Occipital lobe (tissue), 2 donors: ENCODE measurements around the gene CAMK1D. TPM values are rescaled to one million over a fixed set of nuclear protein-coding genes. Genes with fewer than 3 reads are reported as not detected.

Experiments
- DNase-seq: peaks from one replicate; lab custom pipeline; 2025; lab: John Stamatoyannopoulos, UW
- total RNA-seq: library from RNA; depleted of rRNA; stranded (reverse); fragments of >200 nt; gene quantifications from one replicate; pipeline ENCODE4 v1.2.3, GENCODE V29; 2014

The CAMK1D gene
- total RNA-seq, 1 donor from 2014 or later: 18.9 TPM

DNA sequence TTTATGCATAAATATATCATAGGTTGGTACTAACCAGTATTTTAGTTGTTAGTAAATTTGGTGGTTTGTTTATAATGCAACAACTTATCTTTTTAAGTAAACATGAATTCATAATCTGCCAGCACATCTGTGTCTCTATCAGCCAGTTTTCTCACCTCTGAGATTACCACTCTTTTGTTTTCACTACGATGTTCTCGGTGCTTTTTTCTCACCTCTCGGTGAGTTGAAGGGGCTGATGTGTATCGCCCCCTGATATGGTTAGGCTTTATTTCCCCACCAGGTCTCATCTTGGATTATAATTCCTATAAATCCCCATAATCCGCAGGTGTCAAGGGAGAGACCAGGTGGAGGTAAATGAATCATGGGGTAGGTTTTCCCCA is 114.1 kb downstream of the CAMK1D start:
- no peak for DNase-seq

DNA sequence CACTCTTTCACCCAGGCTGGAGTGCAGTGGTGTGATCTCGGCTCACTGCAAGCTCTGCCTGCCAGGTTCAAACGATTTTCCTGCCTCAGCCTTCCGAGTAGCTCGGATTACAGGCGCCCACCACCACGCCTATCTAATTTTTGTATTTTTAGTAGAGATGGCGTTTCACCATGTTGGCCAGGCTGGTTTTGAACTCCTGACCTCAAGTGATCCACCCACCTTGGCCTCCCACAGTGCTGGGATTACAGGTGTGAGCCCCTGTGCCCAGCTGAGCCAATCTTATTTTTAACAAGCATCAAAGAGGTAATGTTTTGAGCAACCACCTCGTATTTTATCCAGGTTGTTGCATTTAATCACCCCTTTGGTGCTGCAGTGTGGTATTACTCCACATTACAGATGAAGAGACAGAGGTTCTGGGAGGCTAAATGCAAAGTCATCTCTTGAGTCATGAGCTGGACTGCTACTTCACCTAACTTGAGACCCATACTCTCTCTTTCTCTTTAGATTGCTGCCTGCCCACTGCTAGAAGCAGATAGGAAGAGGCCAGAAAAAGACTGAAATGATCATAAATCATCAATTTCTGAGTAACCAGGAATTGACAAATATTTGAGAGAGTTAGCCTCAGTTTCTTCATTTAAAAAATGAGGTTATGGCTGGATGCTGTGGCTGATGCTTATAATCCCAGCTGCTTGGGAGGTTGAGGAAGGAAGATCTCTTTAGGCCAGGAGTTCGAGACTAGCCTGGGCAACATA is 116.2 kb downstream of the CAMK1D start:
- DNase-seq: no peak

DNA sequence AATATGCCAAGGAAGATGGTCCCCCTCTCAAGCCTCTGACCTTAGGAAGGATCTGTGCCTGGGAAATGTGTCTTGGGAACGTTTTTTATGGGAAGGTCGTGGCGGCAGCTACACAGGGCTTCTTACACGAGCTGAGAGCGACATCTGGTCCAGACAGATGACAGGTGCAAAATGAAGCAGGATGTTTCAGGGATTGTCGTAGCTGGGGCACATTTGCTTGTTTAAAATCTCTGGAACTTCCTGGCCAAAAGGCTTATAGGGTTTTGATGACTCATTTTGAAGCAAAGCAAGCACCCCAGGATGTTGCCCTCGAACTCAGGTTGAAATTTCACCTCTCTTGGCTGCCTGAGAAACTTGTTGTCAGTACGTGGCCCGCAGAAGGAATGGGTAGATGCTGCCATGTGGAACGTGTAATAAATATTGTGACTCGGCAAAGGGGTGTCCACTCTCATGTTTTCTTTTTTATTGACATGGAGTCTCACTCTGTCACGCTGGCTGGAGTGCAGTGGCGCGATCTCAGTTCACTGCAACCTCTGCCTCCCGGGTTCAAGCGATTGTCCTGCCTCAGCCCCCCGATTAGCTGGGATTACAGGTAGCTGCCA is 117.5 kb downstream of the CAMK1D start:
- no peak for DNase-seq

DNA sequence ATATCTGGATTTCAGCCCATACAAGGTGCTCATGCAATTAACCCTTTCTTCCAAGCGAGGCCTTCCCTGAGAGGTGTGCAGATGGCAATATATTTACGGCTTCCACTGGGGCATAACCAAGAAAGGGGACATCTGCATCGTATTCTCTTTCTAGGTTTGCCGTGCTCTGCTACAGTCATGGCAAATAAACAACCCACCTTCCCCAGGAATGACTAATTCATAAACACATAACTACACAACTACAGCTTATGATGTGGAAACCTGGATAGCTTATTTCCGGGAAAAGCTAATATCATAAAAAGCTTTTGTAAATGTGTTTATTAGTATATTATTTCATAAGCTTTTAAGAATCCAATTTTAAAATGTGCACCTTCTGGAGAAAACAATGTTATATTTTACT is 120.0 kb downstream of the CAMK1D start:
- DNase-seq: no peak

DNA sequence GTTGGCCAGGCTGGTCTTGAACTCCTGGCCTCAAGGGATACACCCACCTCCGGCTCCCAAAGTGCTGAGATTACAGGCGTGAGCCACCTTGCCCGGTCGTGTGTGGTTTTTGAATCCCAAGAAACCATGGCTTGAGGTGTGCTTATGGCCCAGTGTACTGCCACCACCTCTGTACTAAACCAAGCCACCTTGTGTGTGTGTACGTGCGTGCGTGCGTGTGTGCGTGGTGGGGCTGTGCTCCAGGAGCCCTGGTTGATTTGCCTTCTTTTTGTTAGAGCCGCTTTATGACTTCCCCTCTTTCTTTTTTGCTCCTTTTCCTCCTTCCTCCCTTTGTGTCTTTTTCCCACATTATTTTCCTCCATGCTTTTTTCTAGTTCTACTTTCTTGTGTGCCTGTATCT is 121.4 kb downstream of the CAMK1D start:
- DNase-seq: no peak

DNA sequence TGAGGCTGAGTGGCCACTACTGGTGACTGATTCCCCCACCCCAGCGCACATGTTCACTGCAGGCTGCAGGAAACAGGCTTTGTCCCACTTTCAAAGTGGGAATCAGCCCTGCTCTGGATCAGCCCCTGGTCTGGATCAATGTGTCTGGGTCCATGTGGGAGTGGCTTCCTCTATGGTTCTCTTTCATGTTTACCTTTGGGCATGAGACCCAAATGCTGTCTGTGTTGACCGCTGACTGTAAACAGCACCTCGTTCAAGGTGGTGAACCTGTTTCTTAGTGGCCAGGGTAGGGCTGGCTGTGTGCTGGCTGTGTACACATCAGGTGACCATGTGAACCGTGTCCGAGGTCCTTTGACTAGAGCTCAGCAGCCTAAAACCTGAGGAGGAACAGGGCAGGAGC is 121.8 kb downstream of the CAMK1D start:
- no peak for DNase-seq

DNA sequence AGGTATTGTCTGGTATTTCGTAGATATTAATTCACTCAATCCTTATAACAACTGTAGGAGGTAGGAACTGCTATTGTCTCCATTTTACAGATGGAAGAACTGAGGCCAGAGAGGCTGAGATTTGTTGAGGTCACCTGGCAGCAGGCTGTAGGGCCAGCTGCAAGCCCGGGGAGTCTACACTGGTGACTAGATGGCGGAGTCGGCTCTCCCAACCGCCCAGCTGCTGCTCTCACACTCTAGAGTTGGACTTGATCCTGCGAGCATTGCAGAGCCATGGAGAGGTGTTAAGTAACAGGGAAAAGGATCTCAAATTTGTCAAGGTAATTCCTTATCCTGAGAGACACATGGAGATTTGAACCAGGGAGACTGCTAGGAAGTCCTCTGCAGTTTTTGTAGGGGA is 124.1 kb downstream of the CAMK1D start:
- DNase-seq: no peak

DNA sequence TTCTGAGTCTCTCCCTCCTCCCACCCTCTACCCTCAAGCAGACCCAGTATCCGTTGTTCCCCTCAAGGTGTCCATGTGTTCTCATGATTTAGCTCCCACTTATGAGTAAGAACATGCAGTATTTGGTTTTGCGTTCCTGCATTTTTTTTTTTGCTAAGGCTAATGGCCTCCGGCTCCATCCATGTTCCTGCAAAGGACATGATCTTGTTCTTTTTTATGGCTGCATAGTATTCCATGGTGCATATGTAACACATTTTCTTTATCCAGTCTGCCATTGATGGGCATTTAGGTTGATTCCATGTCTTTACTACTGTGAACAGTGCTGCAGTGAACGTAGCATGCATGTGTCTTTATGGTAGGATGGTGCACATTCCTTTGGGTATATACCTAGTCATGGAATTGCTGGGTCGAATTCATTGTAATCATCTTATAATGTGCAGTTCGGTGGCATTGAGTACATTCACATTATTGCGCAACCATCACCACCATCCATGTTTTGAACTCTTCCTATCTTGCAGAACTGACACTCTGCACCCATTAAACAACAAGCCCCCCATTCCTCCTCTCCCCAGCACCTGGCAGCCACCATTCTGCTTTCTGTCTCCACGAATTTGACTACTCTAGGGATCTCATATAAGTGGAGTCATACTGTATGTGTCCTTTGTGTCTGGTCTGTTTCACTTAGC is 125.5 kb downstream of the CAMK1D start:
- DNase-seq: no peak

DNA sequence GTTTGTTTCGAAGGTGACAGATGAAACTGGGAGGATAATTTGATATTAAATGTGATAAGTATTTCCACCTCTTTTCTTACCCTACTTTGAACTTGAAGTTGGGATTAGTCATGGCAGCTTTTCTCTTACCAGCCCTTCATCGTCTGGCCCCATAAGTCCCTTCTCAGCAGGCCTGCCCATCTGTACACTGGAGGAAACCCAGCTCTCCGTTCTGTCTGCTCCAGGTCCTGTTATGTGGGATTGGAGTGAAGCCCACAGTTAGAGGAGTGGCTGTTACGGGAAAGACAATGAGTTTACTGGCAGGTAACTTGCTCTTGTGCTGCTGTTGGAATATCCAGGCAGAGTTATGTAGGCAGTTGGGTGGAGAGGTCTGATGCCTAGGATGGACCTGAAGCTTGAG is 127.3 kb downstream of the CAMK1D start:
- no peak for DNase-seq

DNA sequence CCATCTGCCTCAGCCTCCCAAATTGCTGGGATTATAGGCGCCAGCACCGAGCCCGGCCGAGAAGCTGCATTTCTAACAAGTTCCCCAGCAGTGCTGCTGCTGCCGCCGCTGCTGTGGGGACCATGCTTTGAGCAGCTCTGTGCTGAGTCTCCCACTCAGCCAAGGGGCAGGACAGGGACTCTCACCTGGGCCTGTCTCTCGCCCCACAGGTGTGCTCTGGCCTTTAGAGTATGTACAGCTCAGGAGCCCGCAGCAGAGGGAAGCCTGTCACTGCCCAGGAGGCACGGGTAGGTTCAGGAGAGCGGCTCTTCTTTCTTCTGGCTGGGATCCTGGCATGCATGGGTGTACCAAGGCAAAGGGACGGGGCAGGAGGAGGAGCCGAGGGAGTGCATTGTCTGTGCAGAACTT is 130.1 kb downstream of the CAMK1D start:
- no peak for DNase-seq

DNA sequence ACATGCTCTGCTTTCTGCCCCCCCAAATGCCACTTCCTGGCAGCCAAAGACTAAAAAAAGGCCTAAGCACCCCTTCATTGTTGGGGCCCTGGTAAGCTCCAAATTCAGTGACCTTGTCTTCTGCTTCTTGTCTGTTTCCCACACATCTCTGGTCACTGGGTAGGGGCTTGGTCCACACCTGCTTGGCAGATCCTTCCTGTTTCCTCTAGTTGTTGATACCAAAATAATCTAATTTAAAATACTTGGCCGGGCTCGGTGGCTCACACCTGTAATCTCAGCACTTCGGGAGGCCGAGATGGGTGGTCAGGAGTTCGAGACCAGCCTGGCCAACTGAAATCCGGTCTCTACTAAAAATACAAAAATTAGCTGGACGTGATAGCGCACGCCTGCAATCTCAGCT is 130.6 kb downstream of the CAMK1D start:
- no peak for DNase-seq

DNA sequence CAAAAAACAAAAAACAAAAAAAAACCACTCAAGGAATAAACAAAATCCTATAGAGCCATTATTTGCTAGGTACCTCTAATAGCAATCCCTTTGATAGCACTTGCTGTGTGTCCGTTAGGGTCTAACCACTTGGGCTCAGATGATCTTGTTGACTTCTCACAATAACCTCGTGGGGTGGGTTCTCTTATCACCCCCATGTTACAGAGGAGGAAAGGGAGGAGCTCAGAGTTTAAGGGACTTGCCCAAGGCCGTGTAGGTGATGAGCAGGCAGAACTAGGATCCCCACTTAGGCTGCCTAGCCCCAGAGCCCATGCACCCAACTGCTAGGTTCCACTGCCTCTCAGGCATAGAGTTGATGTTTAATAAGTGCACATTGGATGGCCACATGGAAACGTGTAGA is 131.1 kb downstream of the CAMK1D start:
- DNase-seq: no peak

DNA sequence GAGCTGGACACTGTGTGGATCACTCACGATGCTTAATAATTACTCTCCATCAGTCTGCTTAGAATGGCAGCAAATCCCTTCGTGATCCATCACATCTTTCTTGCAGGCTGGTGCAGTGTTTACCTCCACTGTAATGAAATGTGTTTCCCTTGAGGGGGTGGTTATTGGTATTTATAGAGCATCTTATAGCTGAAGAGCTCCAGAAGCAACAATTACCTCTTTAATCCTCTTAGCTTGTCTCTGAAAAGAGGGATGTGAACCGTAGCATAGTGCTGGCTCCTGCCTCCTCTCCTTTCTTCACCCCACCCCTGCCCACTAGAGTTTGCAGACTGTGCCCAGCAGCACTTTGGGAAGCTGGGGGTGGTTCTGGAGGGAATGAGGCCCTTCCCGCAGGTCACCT is 132.6 kb downstream of the CAMK1D start:
- DNase-seq: no peak

DNA sequence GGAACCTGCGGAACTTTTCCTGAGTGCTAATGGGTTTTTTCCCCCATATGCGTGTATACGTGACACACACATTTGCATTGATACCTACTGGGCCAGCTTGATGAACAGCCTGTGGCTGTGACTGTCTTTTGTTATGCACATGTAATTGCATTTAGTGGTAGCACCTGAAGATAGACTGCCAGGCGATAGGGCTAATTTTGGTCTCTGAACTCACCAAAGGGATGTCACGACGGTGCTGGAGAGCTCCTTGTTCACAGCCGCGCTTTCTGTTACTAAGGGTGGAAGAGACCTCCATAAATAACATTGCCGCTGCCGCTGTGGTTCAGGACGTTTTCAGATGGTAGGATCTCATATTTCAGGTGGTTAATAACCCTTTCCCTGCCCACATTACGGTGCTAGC is 133.2 kb downstream of the CAMK1D start:
- DNase-seq: no peak

DNA sequence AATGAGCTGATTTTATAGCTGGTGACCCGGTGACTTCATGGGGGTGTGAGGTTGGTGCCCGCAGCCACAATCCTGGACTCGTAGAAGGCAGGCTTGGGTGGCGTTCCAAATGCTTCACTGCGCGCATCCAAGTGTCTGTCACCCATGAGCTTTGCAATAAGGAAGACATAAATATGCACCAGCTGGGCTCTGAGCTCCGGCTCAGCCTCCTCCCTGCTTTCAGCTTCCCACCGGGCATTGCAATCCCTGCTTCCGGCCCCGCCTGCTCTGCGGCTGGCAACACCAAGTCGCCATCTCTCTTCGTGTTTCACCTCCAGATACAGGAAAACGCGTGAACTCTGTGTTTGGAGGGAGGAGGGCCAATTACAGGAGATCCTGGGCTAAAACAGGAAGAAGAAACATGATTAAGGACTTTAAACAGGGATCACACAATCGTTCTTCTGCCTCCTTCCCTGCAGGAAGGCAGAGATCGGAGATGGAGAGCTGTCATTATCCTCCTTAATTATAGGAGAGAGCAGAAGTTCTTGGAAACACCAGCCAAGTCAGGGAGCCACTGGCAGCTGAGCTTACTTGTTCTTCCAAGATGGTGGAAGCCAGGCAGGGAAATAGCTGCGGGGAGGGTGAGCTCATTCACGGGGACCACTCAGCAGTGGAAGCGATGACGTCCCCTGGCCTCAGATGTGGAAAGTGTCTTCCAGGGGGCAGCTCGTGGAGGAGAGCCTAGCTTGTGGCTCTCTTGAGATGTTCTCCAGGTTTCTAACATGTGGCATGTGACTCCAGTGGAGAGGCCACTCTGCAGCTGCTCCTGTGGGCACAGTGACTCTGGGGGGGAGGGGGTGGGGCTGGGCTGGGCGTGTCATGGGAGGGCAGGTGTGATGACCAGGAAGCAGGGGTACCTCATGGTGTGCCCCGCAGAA is 134.9 kb downstream of the CAMK1D start:
- DNase-seq: peak; percentile 68

DNA sequence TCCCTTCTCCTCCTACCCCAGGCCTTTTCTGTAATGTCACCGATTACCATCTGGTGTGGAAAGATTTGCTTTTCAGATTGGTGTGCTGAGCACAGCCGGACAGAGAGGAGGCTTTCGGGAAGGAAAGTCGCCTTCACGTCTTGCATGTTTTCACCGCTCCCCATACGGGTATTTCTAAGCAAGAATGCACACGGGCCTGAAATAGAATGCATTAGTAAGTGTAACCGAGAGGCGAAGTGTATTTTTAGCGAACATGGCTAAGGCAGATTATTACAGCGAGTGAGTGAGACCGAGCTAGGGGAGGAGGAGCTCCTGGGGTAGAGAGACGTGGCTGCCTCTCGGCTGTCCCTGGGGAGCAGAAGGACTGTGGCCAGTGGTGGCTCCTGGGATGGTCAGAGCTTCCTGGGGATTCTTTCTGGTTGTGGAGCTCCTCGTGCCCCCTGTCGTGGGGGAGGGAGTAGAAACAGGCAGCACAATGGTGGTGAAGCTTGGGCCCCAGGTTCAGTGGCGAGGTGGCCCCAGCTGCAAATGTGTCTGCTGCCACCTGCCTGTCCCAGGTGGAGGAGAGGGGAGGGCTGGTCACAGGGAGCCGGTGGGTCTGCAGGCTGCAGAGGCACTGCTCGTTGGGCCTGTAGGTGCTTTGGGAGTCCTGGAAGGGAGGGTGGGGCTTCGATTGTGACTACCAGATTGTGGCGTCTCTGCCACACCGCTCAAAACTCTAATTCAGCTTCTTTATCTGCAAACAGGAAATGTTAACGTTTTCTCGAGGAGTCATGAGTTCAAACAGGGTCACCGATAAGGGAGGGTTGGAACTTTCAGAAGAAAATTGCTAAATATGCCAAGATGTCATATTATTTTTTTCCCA is 135.8 kb downstream of the CAMK1D start:
- DNase-seq: peak; percentile 40

DNA sequence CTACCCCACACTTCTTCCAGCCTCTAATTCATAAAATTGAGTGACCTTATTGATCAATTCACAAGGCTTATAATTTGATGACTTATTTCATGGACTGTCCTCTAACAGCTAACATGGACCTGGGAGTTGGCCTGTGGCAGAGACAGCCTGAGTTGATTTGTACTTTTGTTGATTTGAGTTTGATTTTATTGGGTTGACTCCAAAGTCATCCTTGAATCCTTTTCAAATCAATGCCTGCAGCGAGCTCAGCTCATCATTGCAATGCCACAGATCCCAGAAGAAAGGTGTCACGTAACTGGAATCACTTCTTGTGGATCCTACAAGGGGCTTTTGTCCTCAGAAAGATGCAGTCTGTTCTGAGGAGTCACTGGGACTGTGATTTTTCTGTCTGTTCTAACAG is 138.0 kb downstream of the CAMK1D start:
- no peak for DNase-seq

DNA sequence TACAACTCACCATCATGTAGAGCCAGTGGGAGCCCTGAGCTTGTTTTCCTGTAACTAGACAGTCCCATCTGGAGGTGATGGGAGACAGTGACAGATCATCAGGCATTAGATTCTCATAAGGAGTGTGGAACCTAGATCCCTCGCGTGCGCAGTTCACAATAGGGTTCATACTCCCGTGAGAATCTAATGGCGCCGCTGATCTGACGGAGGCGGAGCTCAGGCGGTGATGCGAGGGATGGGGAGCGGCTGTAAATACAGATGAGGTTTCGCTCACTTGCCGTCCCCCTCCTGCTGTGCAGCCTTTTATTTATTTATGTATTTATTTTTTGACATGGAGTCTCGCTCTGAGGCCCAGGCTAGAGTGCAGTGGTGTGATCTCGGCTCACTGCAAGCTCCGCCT is 139.3 kb downstream of the CAMK1D start:
- no peak for DNase-seq

DNA sequence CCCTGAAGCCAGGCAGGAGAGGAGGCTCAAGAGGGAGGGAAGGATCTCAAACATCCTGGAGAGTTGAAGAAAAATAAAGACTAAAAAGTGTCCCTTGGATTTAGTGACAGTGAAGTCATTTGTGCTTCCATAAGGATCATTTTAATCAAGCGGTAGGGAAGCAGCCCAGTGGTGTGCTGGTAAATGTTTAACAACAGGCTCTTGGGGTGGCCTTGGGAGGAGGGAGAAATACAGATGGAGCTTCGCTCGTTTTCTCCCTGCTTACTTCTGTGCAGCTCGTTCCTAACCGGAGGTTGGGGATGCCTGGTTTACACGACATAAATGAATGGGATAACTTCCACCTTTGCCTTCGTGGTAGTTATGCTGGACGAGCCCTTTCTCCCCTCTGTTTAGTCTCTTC is 140.0 kb downstream of the CAMK1D start:
- no peak for DNase-seq

DNA sequence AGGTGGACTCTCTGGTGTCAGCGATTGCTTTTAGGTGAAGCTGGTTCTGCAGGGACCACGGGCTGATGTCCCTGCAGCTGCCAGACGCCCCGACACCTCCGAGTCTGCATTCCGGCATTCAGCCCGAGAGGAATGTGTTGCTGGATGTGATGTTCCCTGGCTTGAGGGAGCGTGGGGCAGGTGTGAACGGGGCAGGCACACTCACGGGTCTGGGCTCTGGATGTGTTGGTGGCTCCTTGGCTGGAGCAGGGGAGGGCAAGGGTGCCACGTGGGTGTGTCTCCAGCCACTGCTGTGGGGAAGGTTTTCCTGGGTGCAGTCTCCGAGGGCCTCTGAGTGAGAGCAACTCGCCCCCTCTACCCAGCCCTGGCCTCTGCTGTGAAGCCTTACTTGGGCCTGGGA is 140.5 kb downstream of the CAMK1D start:
- DNase-seq: no peak

DNA sequence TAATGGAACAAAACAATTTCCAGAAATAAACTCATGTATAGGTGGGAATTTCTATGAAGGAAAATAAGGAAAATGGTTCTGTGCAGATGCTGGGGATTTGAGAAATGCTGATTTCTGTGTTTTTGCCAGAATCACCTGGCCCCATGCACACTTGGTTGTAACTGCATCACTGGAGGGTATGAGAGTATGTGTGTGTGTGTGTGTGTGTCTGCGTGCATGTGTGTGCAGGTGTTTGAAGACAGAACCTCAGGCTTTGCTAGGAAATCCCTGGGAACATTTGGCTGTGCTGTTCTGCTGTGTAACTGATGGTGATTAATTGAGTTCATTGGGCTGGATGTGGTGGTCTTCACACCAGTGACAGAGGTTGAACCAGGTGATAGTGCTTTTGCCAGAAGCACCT is 141.6 kb downstream of the CAMK1D start:
- DNase-seq: no peak
